ENCODE results near the gene OR2Z1. TPM values are rescaled to one million over a fixed set of nuclear protein-coding genes. Genes with fewer than 3 reads are reported as not detected.

The OR2Z1 gene
- total RNA-seq, 2 donors from 2014 or later = not detected

GRCh38 chr19:8697671-8698432 lies 23.6 kb upstream of the OR2Z1 start:
- Histone ChIP-seq H3K4me1 (no peaks in the 10 kb centered on the region), H3K4me3 (no peak overlapping the region), H3K9me3 (no peaks in the 10 kb centered on the region), H3K27ac (no peak overlapping the region), H3K9ac (ENCODE audit: low read depth in 2 of 2, low read length in 2 of 2) (no peak overlapping the region), H3K36me3 (no peaks in the 10 kb centered on the region), H3K27me3 (peaks cover 5% of the 10 kb centered on the region)
- intact Hi-C loops (cut with DNase I) = no loop called here
- DNase-seq = no peak
- TF ChIP-seq CTCF (IDR thresholded peaks at IDR 0.05) = no peak

GRCh38 chr19:8698433-8699063 lies 22.9 kb upstream of the OR2Z1 start, which contains the start of gene ACTL9:
ACTL9 (minus strand) TSS chr19:8698795; CDS start chr19:8698701, 94 bp downstream.
- no peak for DNase-seq
- Histone ChIP-seq H3K9ac (ENCODE audit: low read depth in 2 of 2, low read length in 2 of 2) (no peak within 1 kb of the TSS), H3K27me3 (peaks cover 5% of the 10 kb centered on the region), H3K27ac (no peak within 1 kb of the TSS), H3K4me1 (no peaks in the 10 kb centered on the region), H3K36me3 (no peaks in the 10 kb centered on the region), H3K4me3 (no peak within 1 kb of the TSS), H3K9me3 (no peaks in the 10 kb centered on the region)
- intact Hi-C loops (cut with DNase I) = no loop called here
- TF ChIP-seq CTCF (IDR thresholded peaks at IDR 0.05) = no peak

- H3K9ac ChIP-seq (ENCODE audit: low read depth in 2 of 2, low read length in 2 of 2) = no peak overlapping the region
- peaks cover 5% of the 10 kb centered on the region for H3K27me3 ChIP-seq
- no peak overlapping the region for H3K4me3 ChIP-seq
- H3K9me3 ChIP-seq = no peaks in the 10 kb centered on the region
- H3K4me1 ChIP-seq = no peaks in the 10 kb centered on the region
- intact Hi-C loops (cut with DNase I) = no loop called here
- no peak for DNase-seq
- no peaks in the 10 kb centered on the region for H3K36me3 ChIP-seq
- no peak for TF ChIP-seq CTCF (IDR thresholded peaks at IDR 0.05)
- no peak overlapping the region for H3K27ac ChIP-seq
These were observed 21.5 kb upstream of the OR2Z1 start for GRCh38 chr19:8699908-8700307.

GRCh38 chr19:8700956-8701355 lies 20.5 kb upstream of the OR2Z1 start:
- no peak overlapping the region for H3K27ac ChIP-seq
- TF ChIP-seq CTCF (IDR thresholded peaks at IDR 0.05) = no peak
- peaks cover 5% of the 10 kb centered on the region for H3K27me3 ChIP-seq

GRCh38 chr19:8702350-8702749 lies 19.1 kb upstream of the OR2Z1 start:
- intact Hi-C loops (cut with DNase I) = no loop called here
- Histone ChIP-seq H3K9ac (ENCODE audit: low read depth in 2 of 2, low read length in 2 of 2) (no peak overlapping the region), H3K36me3 (no peaks in the 10 kb centered on the region), H3K9me3 (no peaks in the 10 kb centered on the region), H3K4me3 (no peak overlapping the region), H3K4me1 (no peaks in the 10 kb centered on the region), H3K27me3 (peaks cover 5% of the 10 kb centered on the region), H3K27ac (no peak overlapping the region)
- TF ChIP-seq CTCF (IDR thresholded peaks at IDR 0.05) = no peak
- no peak for DNase-seq

More at GRCh38 chr19:8700956-8701355, 20.5 kb upstream of the OR2Z1 start:
- H3K36me3 ChIP-seq = no peaks in the 10 kb centered on the region
- no peaks in the 10 kb centered on the region for H3K9me3 ChIP-seq
- intact Hi-C loops (cut with DNase I) = no loop called here
- H3K4me1 ChIP-seq = no peaks in the 10 kb centered on the region
- no peak for DNase-seq
- no peak overlapping the region for H3K9ac ChIP-seq (ENCODE audit: low read depth in 2 of 2, low read length in 2 of 2)
- H3K4me3 ChIP-seq = no peak overlapping the region
